HFFc6 (cell line): Measurements from ENCODE around the gene FRS3. TPM values are rescaled to one million over a fixed set of nuclear protein-coding genes. Genes with fewer than 3 reads are reported as not detected.
"Not testable (repeated sequence)": the region's sequence is repeated elsewhere in the genome, so short reads cannot be mapped to it uniquely, and the experiment has no call there.

ENCODE experiments used
- DNase-seq: peaks from one replicate; pipeline ENCODE4 v3.0.0-alpha.2; 2018
- H3K27ac Mint-ChIP-seq: 2 replicates; pipeline ENCODE4 v1.8.0; 2020; ENCODE audit warnings: mild to moderate bottlenecking, mixed read lengths
- H3K27me3 Mint-ChIP-seq: 2 replicates; pipeline ENCODE4 v1.8.0; 2021; ENCODE audit warnings: mild to moderate bottlenecking, moderate library complexity, mixed read lengths; ENCODE audit not compliant: insufficient read depth
- H3K36me3 Mint-ChIP-seq: 2 replicates; pipeline ENCODE4 v1.8.0; 2021; ENCODE audit warnings: low read depth, mixed read lengths
- H3K4me1 Mint-ChIP-seq: 2 replicates; pipeline ENCODE4 v1.8.0; 2020; ENCODE audit warnings: low read depth, mixed read lengths
- H3K4me3 Mint-ChIP-seq: 2 replicates; pipeline ENCODE4 v1.8.0; 2020; ENCODE audit warnings: mild to moderate bottlenecking, moderate library complexity, mixed read lengths
- H3K9me3 Mint-ChIP-seq: 2 replicates; pipeline ENCODE4 v1.8.0; 2020; ENCODE audit warnings: mild to moderate bottlenecking, mixed read lengths
- total RNA-seq, 6 experiments: library from RNA; stranded (reverse); fragmentation: NEBNext Ultra II Directional; extraction: Animal tissue kit (Norgen Biotek cat#: 25700); gene quantifications; 2 replicates in 1 of 6; 3 replicates in 5 of 6; pipeline ENCODE4 v1.2.3, GENCODE V29; 2021
- TF ChIP-seq, protein P1 (sequence below): fragments of 200-600 bp; sonication (generic); IDR thresholded peaks from 2 replicates; pipeline ENCODE4 v1.5.0; 2021; ENCODE audit warnings: antibody characterized with exemption, mild to moderate bottlenecking

Gene FRS3
- total RNA-seq, 6 experiments from 2014 or later: 2.5 to 3.4 (median 2.9) TPM

DNA sequence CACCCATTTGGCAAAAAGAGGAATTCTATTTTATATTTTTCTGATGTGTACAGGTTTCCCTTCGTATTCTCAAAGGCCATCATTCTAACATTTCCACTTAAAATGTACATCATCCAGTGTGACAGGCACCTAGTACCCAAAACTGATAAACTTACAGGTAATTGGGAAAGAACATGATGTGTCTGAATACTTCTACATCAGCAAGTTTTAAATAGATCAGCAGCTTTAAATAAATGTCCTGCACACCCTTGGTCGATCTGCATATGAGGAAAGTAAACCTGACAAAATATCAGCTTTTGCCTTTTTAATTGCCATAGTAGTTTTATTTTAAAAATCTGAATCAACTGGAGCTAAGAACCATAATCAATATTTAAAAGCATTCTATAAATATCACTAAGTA lies 34.3 kb upstream of the FRS3 start:
- TF ChIP-seq, protein P1, sequence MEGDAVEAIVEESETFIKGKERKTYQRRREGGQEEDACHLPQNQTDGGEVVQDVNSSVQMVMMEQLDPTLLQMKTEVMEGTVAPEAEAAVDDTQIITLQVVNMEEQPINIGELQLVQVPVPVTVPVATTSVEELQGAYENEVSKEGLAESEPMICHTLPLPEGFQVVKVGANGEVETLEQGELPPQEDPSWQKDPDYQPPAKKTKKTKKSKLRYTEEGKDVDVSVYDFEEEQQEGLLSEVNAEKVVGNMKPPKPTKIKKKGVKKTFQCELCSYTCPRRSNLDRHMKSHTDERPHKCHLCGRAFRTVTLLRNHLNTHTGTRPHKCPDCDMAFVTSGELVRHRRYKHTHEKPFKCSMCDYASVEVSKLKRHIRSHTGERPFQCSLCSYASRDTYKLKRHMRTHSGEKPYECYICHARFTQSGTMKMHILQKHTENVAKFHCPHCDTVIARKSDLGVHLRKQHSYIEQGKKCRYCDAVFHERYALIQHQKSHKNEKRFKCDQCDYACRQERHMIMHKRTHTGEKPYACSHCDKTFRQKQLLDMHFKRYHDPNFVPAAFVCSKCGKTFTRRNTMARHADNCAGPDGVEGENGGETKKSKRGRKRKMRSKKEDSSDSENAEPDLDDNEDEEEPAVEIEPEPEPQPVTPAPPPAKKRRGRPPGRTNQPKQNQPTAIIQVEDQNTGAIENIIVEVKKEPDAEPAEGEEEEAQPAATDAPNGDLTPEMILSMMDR: no peak
- no peak for DNase-seq

DNA sequence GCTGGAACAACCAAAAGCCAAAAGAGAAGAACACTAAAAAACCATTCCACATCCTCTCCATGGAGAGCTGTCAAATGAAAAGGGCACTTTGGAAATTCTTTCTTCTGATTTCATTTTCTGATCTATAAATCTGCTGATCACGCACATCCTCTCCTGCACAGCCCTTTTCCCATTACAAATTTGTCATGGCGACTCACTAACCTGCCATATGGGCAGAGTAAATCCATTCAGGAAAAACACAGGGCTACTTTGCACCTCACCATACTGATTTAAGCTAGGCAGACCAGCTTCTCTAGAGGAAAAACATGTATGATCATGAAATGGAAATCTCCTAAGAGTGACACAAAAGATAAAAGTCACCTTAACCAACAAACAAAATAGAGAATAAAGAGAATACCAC lies 33.8 kb upstream of the FRS3 start:
- Mint-ChIP-seq H3K9me3 (no peaks in the 10 kb centered on the region), H3K4me1 (peaks cover 5% of the 10 kb centered on the region; the same call in 1 of the 2 replicates), H3K4me3 (no peak overlapping the region), H3K27ac (no peak overlapping the region), H3K27me3 (no peaks in the 10 kb centered on the region), H3K36me3 (no peaks in the 10 kb centered on the region)
- no peak for DNase-seq
- TF ChIP-seq, protein P1: no peak

More for the DNA sequence above, 34.3 kb upstream of the FRS3 start:
- H3K27me3 Mint-ChIP-seq: no peaks in the 10 kb centered on the region
- peaks cover 5% of the 10 kb centered on the region; the same call in 1 of the 2 replicates for H3K4me1 Mint-ChIP-seq
- no peaks in the 10 kb centered on the region for H3K36me3 Mint-ChIP-seq
- H3K9me3 Mint-ChIP-seq: no peaks in the 10 kb centered on the region
- no peak overlapping the region for H3K4me3 Mint-ChIP-seq
- no peak overlapping the region for H3K27ac Mint-ChIP-seq

DNA sequence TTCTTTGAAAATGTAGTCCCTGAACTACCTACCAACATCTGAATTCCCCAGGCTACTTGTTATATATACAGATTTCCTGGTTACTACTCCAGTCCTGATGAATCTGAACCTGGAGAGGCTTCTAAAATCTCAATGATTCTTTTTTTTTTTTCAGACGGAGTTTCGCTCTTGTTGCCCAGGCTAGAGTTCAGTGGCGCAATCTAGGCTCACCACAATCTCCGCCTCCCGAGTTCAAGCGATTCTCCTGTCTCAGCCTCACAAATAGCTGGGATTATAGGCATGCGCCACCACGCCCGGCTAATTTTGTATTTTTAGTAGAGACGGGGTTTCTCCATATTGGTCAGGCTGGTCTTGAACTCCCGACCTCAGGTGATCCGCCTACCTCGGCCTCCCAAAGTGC lies 32.2 kb upstream of the FRS3 start:
- DNase-seq, H3K4me3 Mint-ChIP-seq, H3K27me3 Mint-ChIP-seq, H3K4me1 Mint-ChIP-seq, H3K27ac Mint-ChIP-seq, H3K36me3 Mint-ChIP-seq, H3K9me3 Mint-ChIP-seq: not testable (repeated sequence)

DNA sequence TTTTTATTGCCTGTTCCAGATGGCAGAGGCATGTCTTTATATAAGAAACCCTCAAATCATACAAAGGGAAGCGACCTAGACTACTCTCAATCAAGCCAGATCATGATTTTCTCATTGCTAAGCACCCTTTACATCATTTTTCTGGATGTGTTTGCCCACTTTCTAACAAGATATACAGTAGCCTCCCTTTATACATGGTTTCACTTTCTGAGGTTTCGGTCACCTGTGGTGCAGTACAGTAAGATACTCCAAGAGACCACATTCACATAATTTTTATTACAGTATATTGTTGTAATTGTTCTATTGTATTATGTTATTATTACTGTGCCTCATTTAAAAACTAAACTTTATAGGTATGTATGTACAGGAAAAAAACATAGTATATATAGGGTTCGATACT lies 31.4 kb upstream of the FRS3 start:
- no peaks in the 10 kb centered on the region for H3K36me3 Mint-ChIP-seq
- H3K4me3 Mint-ChIP-seq: no peak overlapping the region
- no peaks in the 10 kb centered on the region for H3K9me3 Mint-ChIP-seq
- no peak overlapping the region for H3K27ac Mint-ChIP-seq
- no peak for DNase-seq
- no peaks in the 10 kb centered on the region for H3K27me3 Mint-ChIP-seq
- TF ChIP-seq, protein P1: no peak
- H3K4me1 Mint-ChIP-seq: peaks cover 5% of the 10 kb centered on the region; the same call in 1 of the 2 replicates

DNA sequence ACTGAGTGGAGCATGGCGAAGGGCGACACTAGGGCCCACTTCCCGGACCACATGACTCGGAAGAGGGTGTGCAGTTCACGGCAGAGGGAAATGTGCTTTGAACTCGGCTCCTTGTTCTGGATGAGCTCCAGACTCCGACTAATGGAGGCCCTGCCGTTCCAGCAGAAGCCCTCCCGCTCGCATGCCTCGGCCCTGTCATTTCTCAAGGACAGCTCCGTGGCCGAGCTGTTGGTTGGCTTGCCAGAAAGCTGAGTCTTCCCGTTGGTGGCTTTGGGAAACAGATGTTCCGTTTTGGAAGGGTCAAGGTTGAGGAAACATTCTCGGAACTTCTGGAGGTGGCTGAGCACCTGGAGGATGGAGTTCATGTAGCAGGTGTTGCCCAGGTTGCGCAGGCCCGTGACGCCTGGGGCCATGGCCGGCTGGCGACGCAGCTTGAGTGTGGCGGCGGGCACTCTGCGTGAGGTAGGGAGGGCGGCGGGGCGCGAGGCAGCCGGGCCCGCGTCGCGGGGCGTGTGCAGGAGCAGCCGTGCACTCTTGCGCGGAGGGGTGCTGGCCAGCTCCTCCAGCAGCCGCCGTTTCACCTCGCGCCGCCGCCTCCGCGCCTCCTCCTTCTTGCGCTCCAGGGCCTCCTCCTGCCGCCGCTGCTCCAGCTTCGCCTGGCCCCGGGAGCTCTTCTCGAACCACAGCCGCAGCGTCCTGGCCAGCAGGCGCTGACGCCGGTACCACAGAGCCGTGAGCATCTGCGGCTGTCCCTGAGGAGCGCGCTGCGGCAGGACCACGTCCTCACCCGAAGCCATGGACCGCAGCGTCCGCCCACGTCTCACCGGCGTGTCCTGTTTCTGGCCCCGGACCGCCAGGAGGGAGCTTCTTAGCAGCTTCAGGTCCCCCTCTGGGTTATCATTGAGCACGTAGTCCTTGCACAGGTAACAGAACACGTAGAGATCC lies 26.4 kb upstream of the FRS3 start:
- TF ChIP-seq, protein P1: no peak
- Mint-ChIP-seq H3K9me3 (no peaks in the 10 kb centered on the region), H3K36me3 (no peaks in the 10 kb centered on the region), H3K27ac (no peak overlapping the region), H3K4me1 (peaks cover 6% of the 10 kb centered on the region), H3K4me3 (no peak overlapping the region), H3K27me3 (peaks cover 2% of the 10 kb centered on the region; the same call in 1 of the 2 replicates)
- no peak for DNase-seq

DNA sequence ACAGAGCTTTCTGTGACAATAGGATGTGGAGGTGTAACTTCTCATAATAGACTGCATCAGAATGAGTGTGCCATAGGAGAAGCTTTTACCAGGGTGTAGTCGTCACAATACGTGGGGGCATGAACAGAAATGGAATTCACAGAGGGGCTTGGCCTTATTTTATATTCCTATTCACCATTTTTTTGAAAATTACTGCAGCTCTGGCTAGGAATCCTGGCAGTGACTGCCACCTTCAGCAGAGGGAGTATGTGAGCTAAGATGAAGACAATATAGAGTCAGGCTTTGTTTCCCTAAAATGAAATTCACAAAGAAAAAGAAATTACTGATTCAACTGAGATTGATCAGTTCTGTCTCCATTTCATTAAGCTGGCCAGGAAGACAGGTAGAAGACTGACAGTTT lies 21.7 kb upstream of the FRS3 start:
- Mint-ChIP-seq H3K36me3 (no peaks in the 10 kb centered on the region), H3K27ac (no peak overlapping the region), H3K4me1 (peaks cover 17% of the 10 kb centered on the region), H3K9me3 (no peaks in the 10 kb centered on the region), H3K4me3 (no peak overlapping the region), H3K27me3 (peaks cover 2% of the 10 kb centered on the region; the same call in 1 of the 2 replicates)
- TF ChIP-seq, protein P1: peak; percentile 75
- DNase-seq: peak; percentile 13
